GM19467 (cell line): ENCODE results near the gene MON2.
A peak's percentile ranks its signal among the peaks of the same experiment; 100 is the strongest.
"Not testable (repeated sequence)": the region's sequence is repeated elsewhere in the genome, so short reads cannot be mapped to it uniquely, and the experiment has no call there.

Source experiments
- ATAC-seq: cut with Tn5 transposase; IDR thresholded peaks from one replicate; pipeline ENCODE4 v1.9.1; 2021; ENCODE audit warnings: mild to moderate bottlenecking, moderate library complexity; ENCODE audit not compliant: unreplicated experiment

MON2 gene

GRCh38 chr12:62542814-62543213, 76.2 kb downstream of the MON2 start:
- ATAC-seq = no peak

- no peak for ATAC-seq
These were observed 76.7 kb downstream of the MON2 start for GRCh38 chr12:62543324-62543723.

GRCh38 chr12:62543741-62544140, 77.1 kb downstream of the MON2 start:
- no peak for ATAC-seq

- ATAC-seq = no peak
These were observed 86.4 kb downstream of the MON2 start for GRCh38 chr12:62552906-62553556.

- ATAC-seq = not testable (repeated sequence)
These were observed 92.7 kb downstream of the MON2 start for GRCh38 chr12:62559366-62559765.

GRCh38 chr12:62562846-62563245, 96.2 kb downstream of the MON2 start:
- ATAC-seq = no peak

GRCh38 chr12:62575036-62575435, 108.4 kb downstream of the MON2 start:
- no peak for ATAC-seq

GRCh38 chr12:62576503-62576902, 109.9 kb downstream of the MON2 start:
- no peak for ATAC-seq

- no peak for ATAC-seq
These were observed 112.1 kb downstream of the MON2 start for GRCh38 chr12:62578726-62579125.

GRCh38 chr12:62581288-62582064, 114.8 kb downstream of the MON2 start:
- ATAC-seq = peak; percentile 69

- no peak for ATAC-seq
These were observed 115.4 kb downstream of the MON2 start for GRCh38 chr12:62582065-62582366.

- ATAC-seq = no peak
These were observed 118.0 kb downstream of the MON2 start for GRCh38 chr12:62584619-62585018.

GRCh38 chr12:62586850-62587249, 120.2 kb downstream of the MON2 start:
- no peak for ATAC-seq

GRCh38 chr12:62588916-62589315, 122.3 kb downstream of the MON2 start:
- ATAC-seq = no peak

GRCh38 chr12:62597253-62597652, 130.6 kb downstream of the MON2 start:
- ATAC-seq = no peak

- ATAC-seq = no peak
These were observed 132.2 kb downstream of the MON2 start for GRCh38 chr12:62598846-62599245.

GRCh38 chr12:62599854-62600437, 133.3 kb downstream of the MON2 start:
- ATAC-seq = no peak

GRCh38 chr12:62601765-62602164, 135.1 kb downstream of the MON2 start:
- no peak for ATAC-seq

GRCh38 chr12:62602255-62603060, 135.8 kb downstream of the MON2 start:
- ATAC-seq = peak; percentile 61

GRCh38 chr12:62603061-62603810, 136.6 kb downstream of the MON2 start:
- ATAC-seq = peak; percentile 72

- ATAC-seq = no peak
These were observed 137.1 kb downstream of the MON2 start for GRCh38 chr12:62603811-62604098.
